PC-9 (cell line): Measurements from ENCODE around the gene SERAC1. TPM values are rescaled to one million over a fixed set of nuclear protein-coding genes. Genes with fewer than 3 reads are reported as not detected.

Experiments used
- BruUV-seq: library from RNA; stranded (reverse); fragments of 400-500 nt; replicated peaks from 2 replicates; lab custom pipeline; 2021; lab: Mats Ljungman, UMichigan
- CTCF ChIA-PET: fragments of 300-600 bp; sonication (Branson Sonifier 250); formaldehyde crosslinking; loops from one replicate; lab custom pipeline; 2022; ENCODE audit warnings: antibody characterized with exemption; lab: Charles Lee
- POLR2A ChIA-PET: fragments of 300-600 bp; sonication (Branson Sonifier 250); formaldehyde crosslinking; loops from one replicate; lab custom pipeline; 2022; ENCODE audit warnings: antibody characterized with exemption; ENCODE audit not compliant: unreplicated experiment; lab: Charles Lee
- DNase-seq, 2 experiments: peaks; one replicate each; pipeline versions ENCODE4 v3.0.0 to v3.0.0-alpha.2; 2015 to 2022; ENCODE audit warnings: mixed read lengths in 1 of 2
- H2AFZ ChIP-seq: fragments of 200-600 bp; sonication (generic); 2 replicates; pipeline ENCODE4 v1.8.1; 2017; ENCODE audit warnings: antibody characterized with exemption
- H3F3A ChIP-seq: fragments of 200-600 bp; sonication (generic); 2 replicates; pipeline ENCODE4 v1.8.1; 2017; ENCODE audit warnings: antibody characterized with exemption, mild to moderate bottlenecking, low read depth; ENCODE audit not compliant: insufficient read depth
- H3K27ac ChIP-seq: fragments of 200-600 bp; sonication (generic); 2 replicates; pipeline ENCODE4 v1.6.1; 2016; ENCODE audit warnings: mixed run types
- H3K27me3 ChIP-seq: fragments of 200-600 bp; sonication (generic); 2 replicates; pipeline ENCODE4 v1.6.1; 2016; ENCODE audit warnings: low read depth, mixed run types; ENCODE audit not compliant: insufficient read depth
- H3K36me3 ChIP-seq: fragments of 200-600 bp; sonication (generic); 2 replicates; pipeline ENCODE4 v1.6.1; 2016; ENCODE audit warnings: low read depth, mixed run types
- H3K4me1 ChIP-seq: fragments of 200-600 bp; sonication (generic); replicated peaks from 2 replicates; pipeline ENCODE4 v1.6.1; 2016; ENCODE audit warnings: mixed run types; ENCODE audit not compliant: insufficient read depth
- H3K4me2 ChIP-seq: fragments of 200-600 bp; sonication (generic); 2 replicates; pipeline ENCODE4 v1.6.1; 2017; ENCODE audit warnings: mixed run types
- H3K4me3 ChIP-seq: fragments of 200-600 bp; sonication (generic); 2 replicates; pipeline ENCODE4 v1.6.1; 2016; ENCODE audit warnings: mixed run types
- H3K79me2 ChIP-seq: fragments of 200-600 bp; sonication (generic); 2 replicates; pipeline ENCODE4 v1.6.1; 2017; ENCODE audit warnings: low read depth, mixed run types
- H3K9me2 ChIP-seq: fragments of 200-600 bp; sonication (generic); 2 replicates; pipeline ENCODE4 v1.8.1; 2017; ENCODE audit warnings: mild to moderate bottlenecking; ENCODE audit not compliant: insufficient read depth
- H3K9me3 ChIP-seq: fragments of 200-600 bp; sonication (generic); 2 replicates; pipeline ENCODE4 v1.8.1; 2016; ENCODE audit warnings: low read depth; ENCODE audit not compliant: insufficient read depth
- H4K20me1 ChIP-seq: fragments of 200-600 bp; sonication (generic); 2 replicates; pipeline ENCODE4 v1.8.1; 2017; ENCODE audit not compliant: insufficient read depth
- CTCF ChIP-seq: fragments of 200-600 bp; sonication (generic); conservative IDR thresholded peaks from 2 replicates; pipeline ENCODE4 v1.6.1; 2017; ENCODE audit warnings: mixed run types, antibody characterized with exemption, mild to moderate bottlenecking, moderate library complexity
- EZH2 ChIP-seq: fragments of 200-600 bp; sonication (generic); IDR thresholded peaks from 2 replicates; pipeline ENCODE4 v1.8.0; 2017; ENCODE audit warnings: antibody characterized with exemption, low read depth
- intact Hi-C: fragments of 100-400 bp; cut with micrococcal nuclease; formaldehyde crosslinking; loops from one replicate; pipeline ENCODE4 v1.10.0; 2022; ENCODE audit not compliant: unreplicated experiment
- total RNA-seq: library from RNA; stranded (reverse); gene quantifications from 2 replicates; pipeline ENCODE4 v1.2.3, GENCODE V29; 2021

The SERAC1 gene
- total RNA-seq, 1 experiment from 2014 or later, result 4.9 TPM

DNA sequence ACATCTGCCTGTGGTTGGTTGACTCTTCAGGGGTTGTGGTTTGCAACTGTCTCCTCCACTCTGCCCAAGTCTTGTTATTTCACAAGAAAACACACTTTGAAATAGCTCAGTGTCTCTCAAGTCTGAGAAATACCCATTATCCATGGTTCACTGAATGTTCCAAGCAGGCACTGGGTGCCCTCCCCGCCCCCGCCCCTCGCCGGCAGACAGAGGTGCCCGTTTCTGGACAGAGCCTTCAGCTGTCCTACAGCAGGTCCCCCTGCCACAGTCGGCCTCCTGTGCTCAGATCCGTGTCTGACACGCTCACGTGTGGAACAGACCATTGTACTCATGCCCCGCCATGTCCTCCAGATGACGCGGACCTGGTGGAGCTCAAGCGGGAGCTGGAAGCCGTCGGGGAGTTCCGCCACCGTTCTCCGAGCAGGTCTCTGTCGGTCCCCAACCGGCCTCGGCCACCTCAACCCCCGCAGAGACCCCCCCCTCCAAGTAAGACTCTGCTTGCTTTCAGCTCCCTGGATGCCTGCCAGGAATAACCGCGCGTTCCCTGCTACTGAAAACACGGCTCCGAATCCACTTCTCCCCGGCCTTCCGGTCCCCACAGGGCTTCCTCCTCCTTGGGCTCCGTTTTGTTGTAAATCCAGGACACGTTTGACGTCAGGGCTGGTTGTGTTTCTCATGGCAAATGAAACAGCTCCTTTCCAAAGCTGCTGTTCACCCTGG, 81.4 kb downstream of the SERAC1 start:
- H3K79me2 ChIP-seq, result no peaks in the 10 kb centered on the region
- no peak overlapping the region for H2AFZ ChIP-seq
- no peaks in the 10 kb centered on the region for H3K4me1 ChIP-seq
- no peaks in the 10 kb centered on the region for H3K9me2 ChIP-seq
- H3K4me2 ChIP-seq, result no peak overlapping the region
- no peaks in the 10 kb centered on the region for H3F3A ChIP-seq
- no peak overlapping the region for H3K27ac ChIP-seq
- ChIA-PET POLR2A (no interaction called here), CTCF (no interaction called here)
- H3K36me3 ChIP-seq, result peaks cover 3% of the 10 kb centered on the region; the same call in 1 of the 2 replicates
- BruUV-seq, result no TSS peak
- no peak for DNase-seq
- no peak overlapping the region for H3K4me3 ChIP-seq
- no peak for TF ChIP-seq CTCF
- no peak for TF ChIP-seq EZH2
- H3K27me3 ChIP-seq, result no peaks in the 10 kb centered on the region
- no peaks in the 10 kb centered on the region for H3K9me3 ChIP-seq
- intact Hi-C loops, result no loop called here
- no peaks in the 10 kb centered on the region; the same call in 1 of the 2 replicates for H4K20me1 ChIP-seq

DNA sequence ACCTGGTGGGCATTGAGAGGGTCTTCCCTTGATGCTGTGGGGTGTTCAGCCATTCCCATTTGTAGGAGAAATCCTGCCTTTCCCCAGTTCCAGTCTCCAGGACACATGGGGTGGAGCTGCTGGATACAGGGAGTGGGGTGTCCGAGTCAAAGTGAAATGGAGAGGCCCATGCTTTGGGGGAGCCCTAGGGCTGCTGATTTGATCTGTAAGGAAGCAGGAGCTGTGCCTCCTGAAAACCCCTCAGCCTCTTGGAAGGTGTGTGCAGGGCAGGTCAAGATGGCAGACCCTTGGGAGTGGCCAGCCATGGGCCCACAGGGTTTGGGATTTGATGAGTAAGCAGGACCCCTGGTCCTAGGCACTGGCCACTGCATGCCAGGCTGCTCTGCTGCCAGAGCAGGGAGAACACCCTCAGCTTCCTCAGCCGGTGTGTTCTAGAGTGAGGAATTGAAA, 82.0 kb downstream of the SERAC1 start:
- Histone ChIP-seq H3K36me3 (peaks cover 3% of the 10 kb centered on the region; the same call in 1 of the 2 replicates), H3K27me3 (no peaks in the 10 kb centered on the region), H2AFZ (no peak overlapping the region), H3K4me1 (no peaks in the 10 kb centered on the region), H3K27ac (no peak overlapping the region), H4K20me1 (no peaks in the 10 kb centered on the region; the same call in 1 of the 2 replicates), H3K9me2 (no peaks in the 10 kb centered on the region), H3K79me2 (no peaks in the 10 kb centered on the region), H3K9me3 (no peaks in the 10 kb centered on the region), H3F3A (no peaks in the 10 kb centered on the region), H3K4me2 (no peak overlapping the region), H3K4me3 (no peak overlapping the region)
- intact Hi-C loops, result no loop called here
- CTCF ChIA-PET, result no interaction called here
- POLR2A ChIA-PET, result no interaction called here
- no TSS peak for BruUV-seq
- no peak for DNase-seq
- TF ChIP-seq CTCF, result no peak
- TF ChIP-seq EZH2, result no peak

GRCh38 chr6:158085261-158086053, 82.6 kb downstream of the SERAC1 start:
- ChIA-PET CTCF (no interaction called here), POLR2A (no interaction called here)
- no TSS peak for BruUV-seq
- Histone ChIP-seq H3K79me2 (no peaks in the 10 kb centered on the region), H3K36me3 (peaks cover under 1% of the 10 kb centered on the region; the same call in 1 of the 2 replicates), H3K4me2 (no peak overlapping the region), H4K20me1 (no peaks in the 10 kb centered on the region; the same call in 1 of the 2 replicates), H3K4me3 (no peak overlapping the region), H3K27ac (no peak overlapping the region), H3K4me1 (no peaks in the 10 kb centered on the region), H3K27me3 (no peaks in the 10 kb centered on the region), H3K9me2 (no peaks in the 10 kb centered on the region), H3K9me3 (no peaks in the 10 kb centered on the region), H3F3A (no peaks in the 10 kb centered on the region), H2AFZ (no peak overlapping the region)
- intact Hi-C loops, result no loop called here
- DNase-seq, result no peak
- TF ChIP-seq CTCF, result no peak
- no peak for TF ChIP-seq EZH2
